Endometrium (tissue), 2 donors: ENCODE measurements around the gene CAND2.
"Not testable (repeated sequence)": the region's sequence is repeated elsewhere in the genome, so short reads cannot be mapped to it uniquely, and the experiment has no call there.

Experiments
- FAIRE-seq: peaks from 2 replicates; lab custom pipeline; 2012; peaks lifted over from hg19 to GRCh38; lab: Jason Lieb, UNC
- donor health status: control.
- donor health status: control.

Gene CAND2

GRCh38 chr3:12831301-12831866, 34.9 kb downstream of the CAND2 start:
- FAIRE-seq = no peak

GRCh38 chr3:12832350-12833221, 36.1 kb downstream of the CAND2 start:
- no peak for FAIRE-seq

DNA sequence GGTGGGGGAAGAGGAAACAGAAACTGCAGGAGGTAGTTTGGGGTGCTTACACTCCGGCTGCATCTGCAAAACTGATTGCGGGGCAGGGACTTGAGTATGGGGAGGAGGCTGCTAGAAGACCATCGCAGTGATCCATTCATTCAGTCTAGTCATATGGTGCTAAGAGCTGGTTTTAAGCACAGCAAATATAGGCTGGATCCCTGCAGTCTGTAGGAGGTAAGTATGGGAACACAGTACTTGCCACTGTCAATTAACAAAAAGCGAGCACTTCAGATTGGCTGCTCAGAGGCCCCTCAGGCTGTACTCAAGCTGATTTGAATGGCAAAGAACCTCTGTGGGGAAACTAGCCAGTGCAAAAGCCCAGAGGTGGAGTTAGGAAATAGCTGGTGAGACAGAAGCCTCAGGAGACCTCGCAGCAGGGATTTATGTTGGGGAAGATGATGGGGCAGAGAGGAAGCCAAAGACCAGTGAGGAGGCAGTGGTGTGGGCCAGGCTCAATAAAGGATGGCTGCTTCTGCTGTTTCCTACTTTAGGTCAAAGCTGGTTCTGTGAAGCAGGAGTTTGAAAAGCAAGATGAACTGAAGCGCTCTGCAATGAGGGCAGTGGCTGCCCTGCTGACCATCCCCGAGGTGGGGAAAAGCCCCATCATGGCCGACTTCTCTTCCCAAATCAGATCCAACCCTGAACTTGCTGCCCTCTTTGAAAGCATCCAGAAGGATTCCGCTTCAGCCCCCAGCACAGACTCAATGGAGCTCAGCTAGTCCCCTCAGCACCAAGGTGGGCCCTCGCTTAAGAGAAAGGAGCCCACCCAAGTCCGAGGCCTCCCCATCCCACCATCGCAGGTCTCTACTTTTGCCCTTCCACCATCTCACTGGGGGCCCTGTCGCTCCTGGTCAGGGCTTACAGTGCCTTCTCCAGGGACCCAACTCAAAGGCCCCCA, 37.0 kb downstream of the CAND2 start:
- FAIRE-seq = no peak

- no peak for FAIRE-seq
Measured at GRCh38 chr3:12835052-12835665, 38.7 kb downstream of the CAND2 start.

DNA sequence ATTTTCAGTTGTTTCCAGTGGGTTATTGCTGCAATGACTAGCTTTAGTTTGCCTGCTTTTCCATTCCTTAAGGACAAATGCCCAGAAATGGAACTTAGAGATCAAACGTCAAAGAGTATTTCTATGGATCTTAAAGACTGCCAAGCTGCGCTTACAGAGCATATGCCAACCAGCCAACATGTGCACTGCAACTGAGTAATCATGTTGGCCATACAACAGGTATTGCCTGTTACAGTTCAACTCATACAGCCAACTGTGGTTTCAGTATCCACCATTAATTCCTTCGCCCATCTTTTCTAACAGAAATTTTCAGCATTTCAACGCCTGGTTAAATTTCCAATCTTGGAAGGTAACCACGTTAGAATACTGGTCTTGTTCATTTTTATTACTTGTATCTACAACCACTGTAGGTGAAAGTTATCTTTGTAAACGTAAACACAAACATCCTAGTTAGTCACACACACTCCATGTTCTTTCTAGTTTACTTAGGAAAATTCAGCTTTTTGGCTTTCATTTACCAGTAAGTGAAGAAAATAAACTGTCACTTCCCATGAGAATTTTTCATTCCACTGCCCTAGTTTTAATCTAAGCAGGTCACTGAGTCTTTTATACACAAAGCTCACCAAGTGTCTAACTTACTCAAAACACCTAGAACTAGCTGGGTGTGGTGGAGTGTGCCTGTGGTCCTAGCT, 41.0 kb downstream of the CAND2 start:
- no peak for FAIRE-seq

DNA sequence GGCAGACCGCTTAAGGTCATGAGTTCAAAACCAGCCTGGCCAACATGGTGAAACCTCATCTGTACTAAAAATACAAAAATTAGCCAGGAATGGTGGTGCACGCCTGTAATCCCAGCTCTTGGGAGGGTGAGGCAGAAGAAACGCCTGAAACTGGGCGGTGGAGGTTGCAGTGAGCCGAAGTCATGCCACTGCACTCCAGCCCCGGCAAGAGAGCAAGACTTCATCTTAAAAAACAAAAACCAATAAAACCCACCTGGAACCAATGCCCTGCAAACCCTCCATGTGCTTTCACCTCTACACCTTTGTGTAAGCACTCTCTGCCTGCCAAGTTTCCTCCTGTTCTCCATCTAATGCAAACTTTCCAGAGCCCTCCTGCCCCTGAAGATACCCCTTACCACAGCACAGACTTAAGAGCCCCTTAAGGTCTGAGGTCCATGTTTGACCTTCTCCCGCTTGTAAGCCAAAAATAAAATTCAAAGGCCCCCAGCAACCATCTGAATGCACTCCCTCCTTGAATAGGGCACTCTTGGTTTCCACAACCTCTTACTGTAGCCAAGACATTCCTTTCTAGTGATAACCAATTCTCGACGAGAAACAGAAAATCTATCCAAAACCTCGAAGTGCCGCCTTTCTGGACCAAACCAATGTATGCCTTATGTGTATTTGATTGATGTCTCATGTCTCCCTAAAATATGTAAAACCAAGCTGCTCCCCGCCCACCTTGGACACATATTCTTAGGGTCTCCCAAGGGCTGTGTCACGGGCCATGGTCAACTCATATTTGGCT, 41.9 kb downstream of the CAND2 start:
- FAIRE-seq = no peak

DNA sequence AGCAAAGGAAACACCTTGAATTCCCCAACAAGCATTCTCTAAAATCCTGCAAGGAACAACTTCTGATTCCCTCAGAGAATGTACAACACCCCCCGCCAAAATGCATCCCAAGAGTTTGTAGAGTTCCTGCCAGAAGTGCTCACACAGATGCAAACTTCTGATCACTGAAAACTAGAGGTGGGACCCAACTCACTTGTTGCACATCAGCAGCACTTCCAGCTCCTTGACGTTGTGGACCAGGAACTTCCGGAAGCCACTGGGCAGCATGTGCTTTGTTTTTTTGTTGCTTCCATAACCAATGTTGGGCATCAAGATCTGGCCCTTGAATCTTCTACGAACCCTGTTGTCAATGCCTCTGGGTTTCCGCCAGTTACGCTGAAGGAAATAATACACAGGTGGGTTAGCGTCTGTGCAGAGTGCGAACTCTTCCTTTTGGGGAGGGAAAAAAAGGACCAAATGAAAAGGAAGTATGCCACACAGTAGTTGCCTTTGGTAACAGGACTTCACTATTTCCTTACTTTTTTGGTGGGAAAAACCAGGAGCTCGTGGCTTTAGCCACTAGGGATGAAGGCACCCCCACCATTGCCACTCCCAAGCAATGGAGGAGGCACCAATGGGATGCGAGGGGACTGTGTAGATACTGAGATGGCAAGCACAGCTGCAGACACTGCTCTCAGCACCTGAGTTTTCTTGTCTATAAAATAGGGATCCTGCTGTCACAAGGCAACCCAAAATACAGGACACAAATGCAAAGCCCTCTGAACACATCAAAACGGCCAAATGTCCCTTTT, 42.9 kb downstream of the CAND2 start:
- FAIRE-seq = no peak

- FAIRE-seq = not testable (repeated sequence)
Measured at GRCh38 chr3:12840148-12840547, 43.7 kb downstream of the CAND2 start.

DNA sequence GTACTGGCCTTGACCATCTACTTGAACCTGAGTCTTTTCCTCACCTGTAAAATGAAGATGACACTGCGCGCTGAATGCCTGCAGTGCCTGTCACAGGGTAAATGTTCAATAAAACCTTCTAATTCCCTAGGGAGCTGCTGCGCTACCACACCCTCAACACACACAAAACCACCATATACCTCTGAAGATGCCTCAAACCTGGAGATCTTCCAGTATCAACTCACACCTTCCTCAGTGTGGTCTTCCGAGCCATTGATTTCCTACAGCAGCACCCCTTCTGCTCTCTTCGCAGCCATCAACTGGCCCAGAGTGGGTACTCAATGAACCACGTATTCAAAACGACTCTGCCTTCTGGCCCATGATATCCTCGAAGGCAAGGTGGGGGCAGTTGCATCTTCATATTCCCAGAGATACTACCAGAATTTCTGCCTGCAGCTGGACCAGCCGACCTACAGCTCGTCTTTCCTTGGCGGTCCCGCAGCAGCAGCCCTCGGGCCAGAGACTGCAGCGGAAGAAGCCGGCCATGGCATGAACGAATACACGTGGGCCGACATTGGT, 44.2 kb downstream of the CAND2 start:
- FAIRE-seq = no peak

GRCh38 chr3:12841149-12841969, 44.9 kb downstream of the CAND2 start, which contains the start of gene RPL32:
Gene RPL32, minus strand, starts transcription at chr3:12841565. Its CDS starts 1,328 bp downstream, at chr3:12840237.
- peak; percentile 61 for FAIRE-seq

GRCh38 chr3:12841970-12842328, 45.5 kb downstream of the CAND2 start:
- no peak for FAIRE-seq

- no peak for FAIRE-seq
Measured at GRCh38 chr3:12842469-12842868, 46.0 kb downstream of the CAND2 start.

DNA sequence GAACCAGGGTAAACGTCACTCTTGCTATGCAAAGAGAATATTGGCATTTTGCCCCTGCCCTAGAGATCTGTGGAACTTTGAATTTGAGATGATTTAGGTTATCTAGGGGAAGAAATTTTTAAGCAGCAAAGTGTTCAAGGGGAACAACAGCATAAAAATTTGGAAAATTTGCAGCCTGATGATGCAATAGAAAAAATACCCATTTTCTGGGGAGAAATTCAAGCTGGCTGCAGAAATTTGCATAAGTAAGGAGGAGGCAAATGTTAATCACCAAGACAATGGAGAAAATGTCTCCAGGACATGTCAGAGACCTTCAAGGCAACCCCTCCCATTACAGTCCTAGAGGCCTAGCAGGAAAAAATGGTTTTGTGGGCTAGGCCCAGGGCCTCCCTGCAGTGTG, 49.3 kb downstream of the CAND2 start:
- no peak for FAIRE-seq

DNA sequence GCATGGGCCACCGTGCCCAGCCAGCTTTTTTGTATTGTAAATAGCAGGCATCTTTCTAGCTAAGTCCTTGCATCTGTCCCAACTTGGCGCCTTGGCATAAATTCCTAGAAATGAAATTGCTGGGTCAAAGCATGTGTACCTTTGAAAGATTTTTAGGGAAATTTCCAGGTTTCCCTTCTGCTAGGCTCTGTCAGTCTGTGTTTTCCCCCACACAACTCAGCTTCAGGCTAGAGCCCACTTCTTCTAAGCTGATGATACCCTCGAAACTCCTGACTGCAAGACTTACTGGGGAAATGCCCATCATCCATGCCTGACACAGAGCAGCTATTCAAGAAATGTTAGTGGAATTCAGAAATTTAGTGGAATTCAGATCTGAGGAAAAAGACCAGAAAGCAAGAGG, 55.7 kb downstream of the CAND2 start:
- FAIRE-seq = no peak

DNA sequence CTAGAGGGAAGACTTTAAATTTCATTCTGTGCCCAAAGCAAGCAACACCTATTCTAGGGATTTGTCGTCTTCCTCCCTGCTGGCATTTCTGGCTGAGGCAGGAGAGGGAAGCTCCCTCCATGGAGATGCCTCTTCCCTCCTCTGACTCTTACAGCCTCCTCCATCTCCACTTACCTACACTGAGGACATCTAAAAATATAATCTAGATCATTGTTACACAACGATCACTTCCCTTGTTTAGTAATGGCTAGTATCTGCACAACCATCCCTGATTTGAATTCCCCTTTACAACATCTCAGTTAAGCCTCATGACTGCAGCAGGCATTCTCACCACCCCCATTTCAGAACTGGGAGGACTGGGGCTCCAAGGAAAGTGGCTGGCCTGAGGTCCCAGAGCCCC, 57.4 kb downstream of the CAND2 start:
- not testable (repeated sequence) for FAIRE-seq

GRCh38 chr3:12854565-12854964, 58.1 kb downstream of the CAND2 start:
- FAIRE-seq = no peak

GRCh38 chr3:12856626-12857025, 60.1 kb downstream of the CAND2 start:
- no peak for FAIRE-seq

- no peak for FAIRE-seq
Measured at GRCh38 chr3:12859840-12860239, 63.4 kb downstream of the CAND2 start.

GRCh38 chr3:12861611-12862010, 65.1 kb downstream of the CAND2 start:
- no peak for FAIRE-seq
